HepG2 (cell line): ENCODE measurements around the gene PKM. TPM values are rescaled to one million over a fixed set of nuclear protein-coding genes. Genes with fewer than 3 reads are reported as not detected.

ENCODE experiments used
- AFF4 ChIP-seq: sonication (generic); formaldehyde crosslinking; IDR thresholded peaks from 2 replicates; pipeline ENCODE4 v1.4.0; 2020; ENCODE audit warnings: missing genetic modification reagents
- ARNT ChIP-seq: fragments of 450-650 bp; IDR thresholded peaks from 2 replicates; pipeline ENCODE4 v1.6.1; 2017
- CEBPG ChIP-seq: IDR thresholded peaks from 2 replicates; pipeline ENCODE4 v1.6.1; 2016
- E2F1 ChIP-seq: sonication (generic); formaldehyde crosslinking; IDR thresholded peaks from 2 replicates; pipeline ENCODE4 v1.5.0; 2020; ENCODE audit warnings: missing genetic modification reagents
- ELF3 ChIP-seq: IDR thresholded peaks from 2 replicates; pipeline ENCODE4 v1.6.1; 2016; ENCODE audit warnings: missing genetic modification reagents, missing compliant biosample characterization
- ESRRA ChIP-seq: sonication (generic); formaldehyde crosslinking; IDR thresholded peaks from 2 replicates; pipeline ENCODE4 v1.5.1; 2020; ENCODE audit warnings: mild to moderate bottlenecking, low read depth, missing genetic modification reagents
- ETV5 ChIP-seq: IDR thresholded peaks from 2 replicates; pipeline ENCODE4 v1.6.1; 2018; ENCODE audit warnings: missing biosample characterization, missing genetic modification reagents, inconsistent platforms, borderline replicate concordance
- FOXA1 ChIP-seq, 2 experiments: fragments of 450-650 bp in 1 of 2; sonication (generic) in 1 of 2; formaldehyde crosslinking in 1 of 2; IDR thresholded peaks; 2 replicates each; pipeline versions ENCODE4 v1.4.0 to v1.6.1; 2016 to 2020; ENCODE audit warnings: missing genetic modification reagents in 1 of 2
- GFI1 ChIP-seq: sonication (generic); formaldehyde crosslinking; IDR thresholded peaks from 2 replicates; pipeline ENCODE4 v1.5.0; 2020; ENCODE audit warnings: missing genetic modification reagents, mild to moderate bottlenecking, borderline replicate concordance
- KLF9 ChIP-seq: IDR thresholded peaks from 2 replicates; pipeline ENCODE4 v1.6.1; 2016; ENCODE audit warnings: low read depth
- MAFK ChIP-seq, 2 experiments: IDR thresholded peaks in 1 of 2; conservative IDR thresholded peaks in 1 of 2; 2 replicates each; pipeline ENCODE4 v1.6.1; 2011; ENCODE audit warnings: improper control_type of control experiment in 2 of 2, low read length in 2 of 2
- PATZ1 ChIP-seq: sonication (generic); formaldehyde crosslinking; IDR thresholded peaks from 2 replicates; pipeline ENCODE4 v1.4.0; 2020; ENCODE audit warnings: missing genetic modification reagents
- SAFB2 ChIP-seq: sonication (generic); formaldehyde crosslinking; IDR thresholded peaks from 2 replicates; pipeline ENCODE4 v1.5.1; 2020; ENCODE audit warnings: missing genetic modification reagents, low read depth, mild to moderate bottlenecking, borderline replicate concordance
- SP5 ChIP-seq: IDR thresholded peaks from 2 replicates; pipeline ENCODE4 v1.6.1; 2016; ENCODE audit warnings: low read depth, borderline replicate concordance
- TARDBP ChIP-seq: sonication (generic); formaldehyde crosslinking; IDR thresholded peaks from 2 replicates; pipeline ENCODE4 v1.8.0; 2022; ENCODE audit warnings: mild to moderate bottlenecking, missing genetic modification reagents
- TMF1 ChIP-seq: sonication (generic); formaldehyde crosslinking; IDR thresholded peaks from 2 replicates; pipeline ENCODE4 v1.8.1; 2022; ENCODE audit warnings: low read depth, missing genetic modification reagents
- ZFP36L1 ChIP-seq: sonication (generic); formaldehyde crosslinking; IDR thresholded peaks from 2 replicates; pipeline ENCODE4 v1.8.0; 2022; ENCODE audit warnings: mild to moderate bottlenecking, missing genetic modification reagents, moderate library complexity
- ZGPAT ChIP-seq: IDR thresholded peaks from 2 replicates; pipeline ENCODE4 v1.6.1; 2016; ENCODE audit warnings: mild to moderate bottlenecking
- ZNF484 ChIP-seq: sonication (generic); formaldehyde crosslinking; IDR thresholded peaks from 2 replicates; pipeline ENCODE4 v1.5.1; 2020; ENCODE audit warnings: mild to moderate bottlenecking, low read depth, missing genetic modification reagents, borderline replicate concordance
- ZNF619 ChIP-seq: sonication (generic); formaldehyde crosslinking; IDR thresholded peaks from 2 replicates; pipeline ENCODE4 v1.4.0; 2020; ENCODE audit warnings: mild to moderate bottlenecking, missing genetic modification reagents
- ZNF772 ChIP-seq: sonication (generic); formaldehyde crosslinking; IDR thresholded peaks from 2 replicates; pipeline ENCODE4 v1.5.0; 2020; ENCODE audit warnings: mild to moderate bottlenecking, missing genetic modification reagents
- polyA plus RNA-seq, 8 experiments: library from polyadenylated mRNA; depleted of rRNA in 3 of 8; stranded (reverse) in 7 of 8; unstranded in 1 of 8; fragments of >200 nt; fragmentation: Illumina TruSeq in 4 of 8; extraction: Trizol in 4 of 8; gene quantifications; 2 replicates each; pipeline versions ENCODE4 v1.2.1 to v1.2.3, GENCODE V29; 2011 to 2016; ENCODE audit warnings: low read depth in 4 of 8, missing spikeins in 1 of 8, mixed read lengths in 1 of 8; ENCODE audit not compliant: insufficient read depth in 1 of 8
- total RNA-seq, 5 experiments: library from RNA; depleted of rRNA; stranded (reverse); fragments of >200 nt; fragmentation: Illumina TruSeq; extraction: Trizol; gene quantifications; 2 replicates each; pipeline ENCODE4 v1.2.3, GENCODE V29; 2016; ENCODE audit warnings: low read depth in 1 of 5

Gene PKM
- total and polyA plus RNA-seq, 2 of the 13 experiments (the other 11 are each of a cell fraction or from before 2014, with no cell fraction given): 488 to 780 TPM

- TF ChIP-seq E2F1: no peak
- TF ChIP-seq ELF3: peak; percentile 51
- no peak for TF ChIP-seq AFF4 (CRISPR knock-in tag)
- no peak for TF ChIP-seq ZNF619 (CRISPR knock-in tag)
- TF ChIP-seq PATZ1 (CRISPR knock-in tag): no peak
- no peak for TF ChIP-seq ZNF772 (CRISPR knock-in tag)
- peak; percentile 40; the same call in 1 of the 2 replicates for TF ChIP-seq TARDBP (CRISPR knock-in tag)
- TF ChIP-seq FOXA1 (IDR thresholded peaks at IDR 0.05): no peak
- TF ChIP-seq FOXA1 (CRISPR knock-in tag; IDR thresholded peaks at IDR 0.05): peak; percentile 60
- TF ChIP-seq ARNT: no peak
- TF ChIP-seq TMF1 (CRISPR knock-in tag): no peak
- 0 out of 2 replicates have a peak, but pooled peaks have one; percentile 22 for TF ChIP-seq ZNF484 (CRISPR knock-in tag)
- no peak for TF ChIP-seq SAFB2 (CRISPR knock-in tag)
- TF ChIP-seq ETV5 (CRISPR knock-in tag): peak; percentile 78; the same call in 1 of the 2 replicates
- TF ChIP-seq ESRRA (CRISPR knock-in tag): no peak
- peak; percentile 31; the same call in 1 of the 2 replicates for TF ChIP-seq SP5
- peak; percentile 93 for TF ChIP-seq GFI1
- 0 out of 2 replicates have a peak, but pooled peaks have one; percentile 3 for TF ChIP-seq CEBPG (CRISPR knock-in tag)
- no peak for TF ChIP-seq ZGPAT (CRISPR knock-in tag)
- 0 out of 2 replicates have a peak, but pooled peaks have one; percentile 6 for TF ChIP-seq ZFP36L1
- 0 out of 2 replicates have a peak, but pooled peaks have one; percentile 82 for TF ChIP-seq KLF9 (CRISPR knock-in tag)
- TF ChIP-seq MAFK (conservative IDR thresholded peaks at IDR 0.05 in 1 of 2, IDR thresholded peaks at IDR 0.05 in 1 of 2; ENCODE audit: low read length in 2 of 2): 0 out of 4 replicates have a peak, but pooled peaks of 1 of the 2 experiments have one; percentile 11
Observed at GRCh38 chr15:72231833-72232478, 966 bp upstream of the PKM start (continued).
